ENCODE measurements around the gene TMC7. TPM values are rescaled to one million over a fixed set of nuclear protein-coding genes. Genes with fewer than 3 reads are reported as not detected.

The TMC7 gene
- total RNA-seq, 1 donor from 2014 or later = 3.3 TPM

GRCh38 chr16:19046062-19046461 lies 62.3 kb downstream of the TMC7 start:
- intact Hi-C loops (cut with DNase I) = no loop called here
- Histone ChIP-seq H3K4me1 (no peaks in the 10 kb centered on the region), H3K27me3 (ENCODE audit: low read depth) (no peaks in the 10 kb centered on the region), H3K9me3 (no peaks in the 10 kb centered on the region), H3K4me3 (no peak overlapping the region), H3K27ac (no peak overlapping the region), H3K36me3 (peaks cover 12% of the 10 kb centered on the region)
- no peak for ATAC-seq
- no peak for TF ChIP-seq CTCF (IDR thresholded peaks at IDR 0.05)
- DNase-seq = no peak

GRCh38 chr16:19062706-19063105 lies 79.0 kb downstream of the TMC7 start:
- peaks cover 14% of the 10 kb centered on the region for H3K36me3 ChIP-seq
- peaks cover 5% of the 10 kb centered on the region for H3K4me1 ChIP-seq
- no peak overlapping the region for H3K4me3 ChIP-seq
- ATAC-seq (no peak), DNase-seq (no peak)
- H3K27me3 ChIP-seq (ENCODE audit: low read depth) = no peaks in the 10 kb centered on the region
- H3K9me3 ChIP-seq = no peaks in the 10 kb centered on the region
- intact Hi-C loops (cut with DNase I) = no loop called here
- peak overlapping the region; percentile 38 for H3K27ac ChIP-seq
- TF ChIP-seq CTCF (IDR thresholded peaks at IDR 0.05) = no peak

DNA sequence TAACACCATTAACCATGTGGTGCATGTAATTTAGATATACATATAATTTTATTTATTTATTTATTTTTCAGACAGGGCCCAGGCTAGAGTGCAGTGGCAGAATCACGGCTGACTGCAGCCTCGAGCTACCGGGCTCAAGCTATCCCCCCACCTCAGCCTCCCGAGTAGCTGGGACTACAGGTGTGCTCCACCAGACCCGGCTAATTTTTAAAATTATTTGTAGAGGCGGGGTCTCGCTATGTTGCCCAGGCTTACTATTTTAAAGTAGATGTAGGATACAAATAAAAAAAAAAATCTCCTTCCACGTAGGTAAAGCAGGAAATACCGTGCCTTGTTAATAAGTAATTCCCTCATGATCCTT lies 83.2 kb downstream of the TMC7 start:
- no peak for TF ChIP-seq CTCF (IDR thresholded peaks at IDR 0.05)
- Histone ChIP-seq H3K27ac (peak overlapping the region; percentile 99), H3K27me3 (ENCODE audit: low read depth) (no peaks in the 10 kb centered on the region), H3K4me1 (peaks cover 17% of the 10 kb centered on the region), H3K9me3 (no peaks in the 10 kb centered on the region), H3K4me3 (peak overlapping the region; percentile 77), H3K36me3 (peaks cover 10% of the 10 kb centered on the region)
- intact Hi-C loops (cut with DNase I) = no loop called here
- DNase-seq (no peak), ATAC-seq (no peak)

- DNase-seq (peak; percentile 99), ATAC-seq (peak; percentile 98 to 99)
- TF ChIP-seq CTCF (IDR thresholded peaks at IDR 0.05) = no peak
- peaks cover 15% of the 10 kb centered on the region for H3K4me1 ChIP-seq
- peak within 1 kb of the TSS; percentile 77 for H3K4me3 ChIP-seq
- peak within 1 kb of the TSS; percentile 99 for H3K27ac ChIP-seq
- intact Hi-C loops (cut with DNase I) = no loop called here
- no peaks in the 10 kb centered on the region for H3K9me3 ChIP-seq
- peaks cover 12% of the 10 kb centered on the region for H3K36me3 ChIP-seq
- H3K27me3 ChIP-seq (ENCODE audit: low read depth) = no peaks in the 10 kb centered on the region
These were observed 83.9 kb downstream of the TMC7 start, which contains the start of gene COQ7 for GRCh38 chr16:19067349-19068236. Gene COQ7, plus strand, starts transcription at chr16:19067614. Its CDS starts 51 bp downstream, at chr16:19067665.

GRCh38 chr16:19068237-19068815 lies 84.6 kb downstream of the TMC7 start:
- Histone ChIP-seq H3K4me1 (peaks cover 15% of the 10 kb centered on the region), H3K9me3 (no peaks in the 10 kb centered on the region), H3K27me3 (ENCODE audit: low read depth) (no peaks in the 10 kb centered on the region), H3K4me3 (peak overlapping the region; percentile 77), H3K36me3 (peaks cover 19% of the 10 kb centered on the region), H3K27ac (peak overlapping the region; percentile 99)
- no peak for DNase-seq
- intact Hi-C loops (cut with DNase I) = no loop called here
- TF ChIP-seq CTCF (IDR thresholded peaks at IDR 0.05) = no peak
- no peak for ATAC-seq
